ENCODE results near the gene SPAG17. TPM values are rescaled to one million over a fixed set of nuclear protein-coding genes. Genes with fewer than 3 reads are reported as not detected.
A peak's percentile ranks its signal among the peaks of the same experiment; 100 is the strongest.

The SPAG17 gene
- total RNA-seq, 4 donors from 2014 or later: not detected

GRCh38 chr1:118116909-118117308 is 68.1 kb downstream of the SPAG17 start:
- H3K27me3 ChIP-seq: no peaks in the 10 kb centered on the region
- intact Hi-C loops (cut with DNase I; ENCODE audit: low total_unique reads) (no loop called here), in situ Hi-C loops (cut with MboI; ENCODE audit: low sequenced_read_pairs in 4 of 4) (no loop called here)
- TF ChIP-seq CTCF (IDR thresholded peaks at IDR 0.05 in 4 of 5, conservative IDR thresholded peaks at IDR 0.05 in 1 of 5): no peak
- TF ChIP-seq POLR2A (IDR thresholded peaks at IDR 0.05): no peak
- H3K27ac ChIP-seq: no peak overlapping the region
- no peaks in the 10 kb centered on the region for H3K9me3 ChIP-seq
- ATAC-seq (no peak), DNase-seq (no peak)
- no peak overlapping the region for H3K4me3 ChIP-seq
- H3K4me1 ChIP-seq: no peaks in the 10 kb centered on the region
- H3K36me3 ChIP-seq: no peaks in the 10 kb centered on the region

- H3K4me1 ChIP-seq: no peaks in the 10 kb centered on the region
- H3K9me3 ChIP-seq: no peaks in the 10 kb centered on the region
- no peak overlapping the region for H3K27ac ChIP-seq
- in situ Hi-C loops (cut with MboI; ENCODE audit: low sequenced_read_pairs in 4 of 4) (no loop called here), intact Hi-C loops (cut with DNase I; ENCODE audit: low total_unique reads) (no loop called here)
- no peaks in the 10 kb centered on the region for H3K36me3 ChIP-seq
- TF ChIP-seq CTCF (IDR thresholded peaks at IDR 0.05 in 4 of 5, conservative IDR thresholded peaks at IDR 0.05 in 1 of 5) (no peak), POLR2A (IDR thresholded peaks at IDR 0.05) (no peak)
- ATAC-seq: peak; percentile 54 to 66
- H3K4me3 ChIP-seq: no peak overlapping the region
- peak in 1 of 2 donors; percentile 30 for DNase-seq
- H3K27me3 ChIP-seq: no peaks in the 10 kb centered on the region
Observed at GRCh38 chr1:118116401-118116800, 68.6 kb downstream of the SPAG17 start.

- ATAC-seq (no peak), DNase-seq (no peak)
- peaks cover 0 to 3% of the 10 kb centered on the region in 2 donors for H3K4me1 ChIP-seq
- H3K27me3 ChIP-seq: no peaks in the 10 kb centered on the region
- H3K4me3 ChIP-seq: no peak overlapping the region
- no peaks in the 10 kb centered on the region for H3K9me3 ChIP-seq
- in situ Hi-C loops (cut with MboI; ENCODE audit: low sequenced_read_pairs in 4 of 4): no loop called here
- no peak overlapping the region for H3K27ac ChIP-seq
- intact Hi-C loops (cut with DNase I; ENCODE audit: low total_unique reads): no loop called here
- TF ChIP-seq CTCF (IDR thresholded peaks at IDR 0.05 in 4 of 5, conservative IDR thresholded peaks at IDR 0.05 in 1 of 5) (no peak), POLR2A (IDR thresholded peaks at IDR 0.05) (no peak)
- no peaks in the 10 kb centered on the region for H3K36me3 ChIP-seq
Observed at GRCh38 chr1:118115567-118116295, 69.3 kb downstream of the SPAG17 start.

- intact Hi-C loops (cut with DNase I; ENCODE audit: low total_unique reads): no loop called here
- peaks cover 0 to 3% of the 10 kb centered on the region in 2 donors for H3K4me1 ChIP-seq
- H3K36me3 ChIP-seq: no peaks in the 10 kb centered on the region
- TF ChIP-seq CTCF (IDR thresholded peaks at IDR 0.05 in 4 of 5, conservative IDR thresholded peaks at IDR 0.05 in 1 of 5) (no peak), POLR2A (IDR thresholded peaks at IDR 0.05) (no peak)
- H3K4me3 ChIP-seq: no peak overlapping the region
- in situ Hi-C loops (cut with MboI; ENCODE audit: low sequenced_read_pairs in 4 of 4): no loop called here
- no peaks in the 10 kb centered on the region for H3K27me3 ChIP-seq
- no peak for DNase-seq
- ATAC-seq: no peak
- H3K27ac ChIP-seq: no peak overlapping the region
- H3K9me3 ChIP-seq: no peaks in the 10 kb centered on the region
Observed at GRCh38 chr1:118113261-118113660, 71.8 kb downstream of the SPAG17 start.

DNA sequence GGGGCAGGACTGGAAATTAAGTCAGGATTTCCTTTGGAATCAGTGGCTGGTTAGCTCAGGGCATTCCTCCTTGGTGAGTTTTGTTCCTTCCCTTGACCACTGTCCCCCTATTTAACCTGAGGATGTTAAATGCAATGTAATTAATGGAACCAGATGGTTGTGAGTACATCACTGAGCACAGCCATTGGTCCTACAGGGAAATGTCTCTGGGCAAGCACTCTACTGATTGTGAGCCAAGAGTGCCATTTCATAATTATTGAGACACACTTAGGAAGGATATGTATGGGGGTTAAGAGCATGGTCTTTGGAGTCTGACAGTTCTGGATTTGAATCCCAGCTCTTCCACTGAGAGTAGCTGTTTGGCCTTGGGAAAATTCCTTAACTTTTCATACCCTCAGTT is 74.4 kb downstream of the SPAG17 start:
- Histone ChIP-seq H3K27me3 (no peaks in the 10 kb centered on the region), H3K27ac (no peak overlapping the region), H3K4me3 (no peak overlapping the region), H3K9me3 (no peaks in the 10 kb centered on the region), H3K4me1 (peaks cover 0 to 3% of the 10 kb centered on the region in 2 donors), H3K36me3 (no peaks in the 10 kb centered on the region)
- in situ Hi-C loops (cut with MboI; ENCODE audit: low sequenced_read_pairs in 4 of 4): no loop called here
- TF ChIP-seq POLR2A (IDR thresholded peaks at IDR 0.05): no peak
- TF ChIP-seq CTCF (IDR thresholded peaks at IDR 0.05 in 4 of 5, conservative IDR thresholded peaks at IDR 0.05 in 1 of 5): no peak
- intact Hi-C loops (cut with DNase I; ENCODE audit: low total_unique reads): no loop called here
- DNase-seq (no peak), ATAC-seq (no peak)

All from gastrocnemius medialis (tissue), 4 donors.